ENCODE measurements around the gene PTGS1. TPM values are rescaled to one million over a fixed set of nuclear protein-coding genes. Genes with fewer than 3 reads are reported as not detected.
A peak's percentile ranks its signal among the peaks of the same experiment; 100 is the strongest.
"Not testable (repeated sequence)": the region's sequence is repeated elsewhere in the genome, so short reads cannot be mapped to it uniquely, and the experiment has no call there.

The PTGS1 gene
- total and polyA plus RNA-seq, 5 experiments from 2014 or later = 0.22 to 1.0 (median 0.60) TPM; not detected in 2

DNA sequence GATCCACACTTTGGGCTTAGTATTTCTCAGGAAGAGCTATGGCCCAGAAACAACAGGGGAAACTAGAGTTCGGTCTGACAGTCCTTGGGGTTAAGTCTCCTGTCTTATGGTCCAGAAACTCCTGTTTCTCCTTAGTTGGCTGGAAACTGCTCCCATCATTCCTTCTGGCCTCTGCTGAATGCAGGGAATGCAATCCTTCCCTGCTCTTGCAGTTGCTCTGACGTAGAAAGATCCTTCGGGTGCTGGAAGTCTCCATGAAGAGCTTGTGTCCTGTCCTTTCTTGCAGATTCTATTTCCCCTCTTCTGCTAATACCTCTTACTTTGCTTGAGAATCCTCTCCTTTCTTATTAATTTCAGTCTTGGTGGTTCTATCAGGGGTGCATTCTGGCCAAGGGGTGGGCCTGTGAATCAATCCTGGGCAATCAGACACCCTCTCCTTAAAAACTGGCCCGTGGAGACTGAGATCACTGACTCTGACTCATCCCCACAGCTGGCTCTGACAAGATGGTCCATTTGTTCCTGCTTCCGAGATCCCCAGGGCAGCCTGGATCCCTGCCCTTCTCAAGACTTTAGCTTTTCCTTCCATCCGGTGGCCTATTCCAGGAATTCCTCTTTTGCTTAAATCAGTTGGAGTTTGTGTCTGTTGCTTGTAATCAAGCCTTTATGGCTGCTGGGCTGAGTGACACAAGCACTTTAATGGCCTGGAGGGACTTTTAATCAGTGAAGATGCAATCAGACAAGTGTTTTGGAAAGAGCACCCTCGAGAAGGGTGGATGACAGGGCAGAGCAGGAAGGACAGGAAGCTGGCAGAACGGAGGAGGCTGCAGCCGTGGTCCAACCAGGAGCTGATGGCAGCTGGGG lies 23.7 kb downstream of the PTGS1 start:
- POLR2A ChIA-PET = no interaction called here
- DNase-seq (no peak), ATAC-seq (no peak)
- H3K4me1 Mint-ChIP-seq = peaks cover 4 to 12% (median 7%) of the 10 kb centered on the region in 4 donors
- peaks cover 7 to 31% (median 14%) of the 10 kb centered on the region in 5 donors for H3K27me3 Mint-ChIP-seq
- no peak overlapping the region for H3K27ac Mint-ChIP-seq
- peaks cover 0 to 4% (median 0%) of the 10 kb centered on the region in 3 donors for H3K36me3 Mint-ChIP-seq
- no peak overlapping the region for H3K4me3 Mint-ChIP-seq
- peaks cover under 1 to 8% (median 6%) of the 10 kb centered on the region in 9 donors for H3K9me3 Mint-ChIP-seq

GRCh38 chr9:122396614-122397148 lies 25.9 kb downstream of the PTGS1 start:
- POLR2A ChIA-PET = no interaction called here
- ATAC-seq (no peak), DNase-seq (no peak)
- Mint-ChIP-seq H3K36me3 (peaks cover 0 to 6% (median 5%) of the 10 kb centered on the region in 3 donors), H3K27me3 (peaks cover 2 to 15% (median 9%) of the 10 kb centered on the region in 5 donors), H3K27ac (no peak overlapping the region), H3K4me1 (no peaks in the 10 kb centered on the region), H3K4me3 (no peak overlapping the region), H3K9me3 (peaks cover 6 to 23% (median 17%) of the 10 kb centered on the region in 9 donors)

DNA sequence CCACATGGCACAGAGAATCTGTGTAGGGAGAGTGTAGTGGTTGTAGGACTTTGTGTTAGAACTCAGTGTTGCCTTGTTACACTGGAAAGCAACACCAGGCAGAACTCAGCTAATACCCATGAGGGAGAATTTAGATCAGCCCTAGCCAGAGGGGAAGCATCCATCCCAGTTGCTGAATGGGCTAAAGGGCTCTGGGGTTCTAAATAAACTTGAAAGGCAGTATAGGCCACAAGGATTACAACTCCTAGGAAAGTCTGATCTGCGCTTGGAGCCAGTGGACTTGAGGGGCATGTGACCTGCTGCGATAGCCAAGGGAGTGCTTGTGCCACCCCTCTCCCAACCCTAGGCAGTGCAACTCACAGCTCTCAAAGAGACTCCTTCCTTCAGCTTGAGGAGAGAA lies 26.9 kb downstream of the PTGS1 start:
- peaks cover 6 to 23% (median 17%) of the 10 kb centered on the region in 9 donors for H3K9me3 Mint-ChIP-seq
- no peak overlapping the region for H3K4me3 Mint-ChIP-seq
- no peak overlapping the region for H3K27ac Mint-ChIP-seq
- no peak for ATAC-seq
- POLR2A ChIA-PET = no interaction called here
- H3K36me3 Mint-ChIP-seq = peaks cover 0 to 6% (median 5%) of the 10 kb centered on the region in 3 donors
- H3K27me3 Mint-ChIP-seq = peaks cover 6 to 22% (median 13%) of the 10 kb centered on the region in 5 donors
- DNase-seq = no peak
- peaks cover 0 to 2% (median 0%) of the 10 kb centered on the region in 4 donors for H3K4me1 Mint-ChIP-seq

GRCh38 chr9:122398371-122398924 lies 27.6 kb downstream of the PTGS1 start:
- peaks cover 6 to 28% (median 14%) of the 10 kb centered on the region in 5 donors for H3K27me3 Mint-ChIP-seq
- DNase-seq = no peak

DNA sequence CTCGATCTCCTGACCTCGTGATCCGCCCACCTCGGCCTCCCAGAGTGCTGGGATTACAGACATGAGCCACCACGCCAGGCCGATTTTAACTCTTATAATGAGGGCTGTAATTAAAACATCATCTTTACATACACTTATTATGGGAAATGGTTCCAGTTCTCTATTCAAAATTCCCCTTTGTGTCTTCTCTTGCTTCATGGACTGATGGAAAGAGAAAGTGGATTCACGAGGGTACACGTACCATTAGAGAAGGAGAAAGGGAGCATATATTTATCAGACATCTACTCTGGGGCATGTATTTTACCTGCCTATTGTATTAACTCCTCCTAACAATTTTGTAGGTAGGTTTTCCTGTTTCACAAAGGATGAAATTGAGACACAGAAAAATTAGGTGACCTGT lies 31.1 kb downstream of the PTGS1 start:
- Mint-ChIP-seq H3K4me3 (no peak overlapping the region), H3K36me3 (peaks cover 0 to 10% (median 5%) of the 10 kb centered on the region in 3 donors), H3K27ac (no peak overlapping the region), H3K4me1 (peaks cover 0 to 2% (median 0%) of the 10 kb centered on the region in 4 donors), H3K9me3 (peaks cover 6 to 32% (median 17%) of the 10 kb centered on the region in 9 donors), H3K27me3 (peaks cover 6 to 24% (median 11%) of the 10 kb centered on the region in 5 donors)
- POLR2A ChIA-PET = no interaction called here
- DNase-seq (no peak), ATAC-seq (no peak)

More at GRCh38 chr9:122398371-122398924, 27.6 kb downstream of the PTGS1 start:
- Mint-ChIP-seq H3K9me3 (peaks cover 6 to 24% (median 17%) of the 10 kb centered on the region in 9 donors), H3K4me1 (peaks cover 0 to 2% (median 0%) of the 10 kb centered on the region in 4 donors), H3K27ac (no peak overlapping the region), H3K4me3 (no peak overlapping the region), H3K36me3 (peaks cover 0 to 6% (median 5%) of the 10 kb centered on the region in 3 donors)
- POLR2A ChIA-PET = no interaction called here
- ATAC-seq = no peak

DNA sequence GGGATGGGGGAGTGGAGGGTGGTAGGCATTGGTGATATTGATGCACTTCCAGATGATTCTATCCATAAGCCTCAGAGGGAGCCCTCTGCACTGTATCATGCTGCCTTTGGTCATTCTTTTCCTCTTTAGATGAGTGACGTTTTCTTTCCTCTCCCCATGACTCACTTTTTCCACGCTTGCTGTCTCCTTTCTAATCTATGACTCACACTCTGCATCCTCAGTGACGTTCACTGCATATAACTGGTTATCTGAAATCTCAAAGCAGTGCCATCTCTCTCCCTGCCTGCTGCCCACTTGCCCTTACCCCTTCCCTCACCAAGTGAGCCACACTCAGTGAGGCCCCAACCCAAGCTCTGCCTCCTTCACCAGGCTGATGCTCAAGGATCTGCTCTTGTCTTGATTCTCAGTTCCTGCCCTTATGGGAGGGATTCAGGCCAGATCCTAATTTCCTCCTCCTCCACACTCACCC lies 31.6 kb downstream of the PTGS1 start:
- no peak overlapping the region for H3K27ac Mint-ChIP-seq
- DNase-seq (no peak), ATAC-seq (no peak)
- H3K27me3 Mint-ChIP-seq = peaks cover 6 to 19% (median 11%) of the 10 kb centered on the region in 5 donors
- H3K4me1 Mint-ChIP-seq = peaks cover 0 to 2% (median 0%) of the 10 kb centered on the region in 4 donors
- peaks cover 0 to 10% (median 5%) of the 10 kb centered on the region in 3 donors for H3K36me3 Mint-ChIP-seq
- H3K9me3 Mint-ChIP-seq = peaks cover 6 to 32% (median 17%) of the 10 kb centered on the region in 9 donors
- H3K4me3 Mint-ChIP-seq = no peak overlapping the region
- POLR2A ChIA-PET = no interaction called here

DNA sequence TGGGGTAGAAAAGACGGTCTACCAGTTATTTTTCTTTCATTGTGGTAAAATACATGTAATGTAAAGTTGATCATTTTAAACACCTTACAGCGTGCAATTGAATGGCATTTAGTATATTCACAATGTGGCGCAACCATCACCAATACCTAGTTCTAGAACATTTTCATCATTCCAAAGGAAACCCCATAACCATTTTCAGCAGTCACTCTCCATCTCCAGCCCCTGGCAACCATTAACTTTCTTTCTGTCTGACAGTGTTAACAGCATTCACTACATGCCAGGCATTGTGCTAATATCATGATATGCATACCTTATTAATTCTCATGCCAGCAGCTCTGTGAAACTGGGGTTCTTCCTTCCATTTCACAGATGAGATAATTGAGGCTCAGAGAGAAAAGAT lies 32.0 kb downstream of the PTGS1 start:
- peaks cover 6 to 18% (median 11%) of the 10 kb centered on the region in 5 donors for H3K27me3 Mint-ChIP-seq
- DNase-seq (no peak), ATAC-seq (no peak)
- H3K4me1 Mint-ChIP-seq = peaks cover 0 to 2% (median 0%) of the 10 kb centered on the region in 4 donors
- H3K4me3 Mint-ChIP-seq = no peak overlapping the region
- POLR2A ChIA-PET = no interaction called here
- H3K27ac Mint-ChIP-seq = no peak overlapping the region
- H3K9me3 Mint-ChIP-seq = peaks cover 6 to 32% (median 17%) of the 10 kb centered on the region in 9 donors
- H3K36me3 Mint-ChIP-seq = peaks cover 0 to 10% (median 5%) of the 10 kb centered on the region in 3 donors

- peaks cover 6 to 18% (median 11%) of the 10 kb centered on the region in 5 donors for H3K27me3 Mint-ChIP-seq
- ATAC-seq = no peak
- peaks cover 0 to 2% (median 0%) of the 10 kb centered on the region in 4 donors for H3K4me1 Mint-ChIP-seq
- no peak overlapping the region for H3K27ac Mint-ChIP-seq
- H3K4me3 Mint-ChIP-seq = no peak overlapping the region
- peaks cover 0 to 10% (median 5%) of the 10 kb centered on the region in 3 donors for H3K36me3 Mint-ChIP-seq
- DNase-seq = no peak
- POLR2A ChIA-PET = no interaction called here
- H3K9me3 Mint-ChIP-seq = peaks cover 4 to 32% (median 17%) of the 10 kb centered on the region in 9 donors
Measured at GRCh38 chr9:122403381-122404000, 32.7 kb downstream of the PTGS1 start.

DNA sequence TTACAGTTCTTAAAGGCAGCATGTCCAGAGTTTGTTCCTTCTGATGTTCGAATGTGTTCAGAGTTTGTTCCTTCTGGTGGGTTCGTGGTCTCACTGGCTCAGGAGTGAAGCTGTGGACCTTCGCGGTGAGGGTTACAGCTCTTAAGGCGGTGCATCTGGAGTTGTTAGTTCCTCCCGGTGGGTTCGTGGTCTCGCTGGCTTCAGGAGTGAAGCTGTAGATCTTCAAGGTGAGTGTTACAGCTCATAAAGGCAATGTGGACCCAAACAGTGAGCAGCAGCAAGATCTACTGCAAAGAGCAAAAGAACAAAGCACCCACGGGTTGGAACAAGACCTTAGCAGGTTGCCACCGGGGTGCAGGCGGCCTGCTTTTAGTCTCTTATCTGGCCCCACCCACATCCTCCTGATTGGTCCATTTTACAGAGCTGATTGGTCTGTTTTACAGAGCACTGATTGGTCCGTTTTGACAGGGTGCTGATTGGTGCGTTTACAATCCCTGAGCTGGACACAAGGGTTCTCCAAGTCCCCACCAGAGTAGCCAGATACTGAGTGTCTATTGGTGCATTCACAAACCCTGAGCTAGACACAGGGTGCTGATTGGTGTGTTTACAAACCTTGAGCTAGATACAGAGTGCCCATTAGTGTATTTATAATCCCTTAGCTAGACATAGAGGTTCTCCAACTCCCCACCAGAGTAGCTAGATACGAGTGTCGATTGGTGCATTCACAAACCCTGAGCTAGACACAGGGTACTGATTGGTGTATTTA lies 34.7 kb downstream of the PTGS1 start:
- Mint-ChIP-seq H3K4me3 (peak overlapping the region; percentile 18 to 88 (median 58)), H3K27me3 (peaks cover 4 to 16% (median 11%) of the 10 kb centered on the region in 5 donors), H3K27ac (peak overlapping the region in 3 of 10 donors; percentile 52 to 96 (median 93)), H3K9me3 (peaks cover 0 to 16% (median 2%) of the 10 kb centered on the region in 9 donors)
- H3K4me1 Mint-ChIP-seq, H3K36me3 Mint-ChIP-seq, POLR2A ChIA-PET: not testable (repeated sequence)
- peak in 1 of 2 donors; percentile 46 for ATAC-seq
- DNase-seq = peak in 1 of 10 donors; percentile 22

- peak overlapping the region; percentile 18 to 88 (median 58) for H3K4me3 Mint-ChIP-seq
Measured at GRCh38 chr9:122406070-122406890, 35.5 kb downstream of the PTGS1 start.

GRCh38 chr9:122414108-122414507 lies 43.3 kb downstream of the PTGS1 start:
- H3K36me3 Mint-ChIP-seq, DNase-seq, POLR2A ChIA-PET, H3K27ac Mint-ChIP-seq, ATAC-seq, H3K4me3 Mint-ChIP-seq, H3K4me1 Mint-ChIP-seq: not testable (repeated sequence)
- Mint-ChIP-seq H3K27me3 (peaks cover 0 to 19% (median 11%) of the 10 kb centered on the region in 5 donors), H3K9me3 (peaks cover 0 to 25% (median 9%) of the 10 kb centered on the region in 9 donors)

More at GRCh38 chr9:122406070-122406890, 35.5 kb downstream of the PTGS1 start:
- DNase-seq (peak in 3 of 10 donors; percentile 2 to 39 (median 10)), ATAC-seq (peak in 1 of 2 donors; percentile 89)
- POLR2A ChIA-PET = no interaction called here
- Mint-ChIP-seq H3K4me1 (peaks cover 0 to 2% (median 0%) of the 10 kb centered on the region in 4 donors), H3K9me3 (peaks cover 0 to 9% (median 0%) of the 10 kb centered on the region in 9 donors), H3K36me3 (peaks cover 0 to 5% (median 0%) of the 10 kb centered on the region in 3 donors), H3K27ac (peak overlapping the region in 4 of 10 donors; percentile 43 to 96 (median 72)), H3K27me3 (peaks cover 4 to 16% (median 11%) of the 10 kb centered on the region in 5 donors)
